ENCODE data around the gene CEMIP2. TPM values are rescaled to one million over a fixed set of nuclear protein-coding genes. Genes with fewer than 3 reads are reported as not detected.

CEMIP2 gene
- total and polyA plus RNA-seq, 4 donors, result 18.8 to 123 (median 38.6) TPM

GRCh38 chr9:71644819-71645362, 123.4 kb downstream of the CEMIP2 start:
- no peak for DNase-seq (ENCODE audit: low spot score)
- Histone ChIP-seq H3K4me1 (ENCODE audit: control insufficient read depth in 4 of 4, insufficient read depth in 4 of 4, low read length in 3 of 4) (peaks cover 0 to 6% (median 3%) of the 10 kb centered on the region in 4 donors), H3K36me3 (ENCODE audit: control insufficient read depth in 4 of 4, insufficient read depth in 3 of 4, low read depth in 1 of 4, low read length in 3 of 4) (no peaks in the 10 kb centered on the region), H3K27me3 (ENCODE audit: control insufficient read depth in 4 of 4, insufficient read depth in 4 of 4, low read length in 3 of 4) (no peaks in the 10 kb centered on the region), H3K4me3 (ENCODE audit: low read depth in 1 of 3, low read length in 3 of 3) (no peak overlapping the region), H3K9me3 (ENCODE audit: control insufficient read depth in 4 of 4, low read length in 3 of 4) (no peaks in the 10 kb centered on the region), H3K9ac (ENCODE audit: low read depth in 1 of 2, low read length in 2 of 2) (no peak overlapping the region), H3K27ac (ENCODE audit: low read depth in 1 of 2, low read length in 2 of 2) (no peak overlapping the region)
- TF ChIP-seq JUND (IDR thresholded peaks at IDR 0.05), result no peak
- TF ChIP-seq HNF4G (IDR thresholded peaks at IDR 0.05), result no peak
- TF ChIP-seq CTCF (IDR thresholded peaks at IDR 0.05; ENCODE audit: low read depth, low read length, missing input control), result no peak
- TF ChIP-seq RXRA (IDR thresholded peaks at IDR 0.05), result no peak
- 89% methylated on average over 1 of the region's 1 CpG for WGBS

DNA sequence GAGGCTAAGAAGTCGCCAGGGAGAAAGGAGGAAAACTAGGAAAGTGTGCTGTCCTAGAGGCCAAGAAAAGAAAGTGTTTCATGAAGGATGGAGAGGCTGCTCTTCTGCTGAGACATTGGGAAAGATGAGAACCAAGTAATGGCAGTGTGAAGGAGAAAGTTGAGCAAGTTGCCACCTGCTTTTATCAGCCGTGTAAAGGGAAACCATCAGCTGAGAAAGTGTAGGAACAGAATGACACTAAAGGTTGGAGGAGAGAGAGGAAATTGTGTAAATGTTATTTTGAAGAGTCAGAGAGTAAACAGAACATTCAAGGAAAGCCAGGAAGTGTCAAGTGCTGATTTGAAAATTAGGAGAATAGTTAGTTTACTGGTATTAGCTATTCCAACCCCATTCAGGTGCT, 125.0 kb downstream of the CEMIP2 start:
- H3K36me3 ChIP-seq (ENCODE audit: control insufficient read depth in 4 of 4, insufficient read depth in 3 of 4, low read depth in 1 of 4, low read length in 3 of 4), result no peaks in the 10 kb centered on the region
- no peak overlapping the region for H3K9ac ChIP-seq (ENCODE audit: low read depth in 1 of 2, low read length in 2 of 2)
- H3K27me3 ChIP-seq (ENCODE audit: control insufficient read depth in 4 of 4, insufficient read depth in 4 of 4, low read length in 3 of 4), result no peaks in the 10 kb centered on the region
- TF ChIP-seq GABPA (IDR thresholded peaks at IDR 0.05 in 1 of 2, conservative IDR thresholded peaks at IDR 0.05 in 1 of 2), result no peak
- TF ChIP-seq NR2F2 (IDR thresholded peaks at IDR 0.05), result no peak
- H3K9me3 ChIP-seq (ENCODE audit: control insufficient read depth in 4 of 4, low read length in 3 of 4), result no peaks in the 10 kb centered on the region
- WGBS, result 85% methylated on average over 2 of the region's 2 CpGs
- H3K4me3 ChIP-seq (ENCODE audit: low read depth in 1 of 3, low read length in 3 of 3), result no peak overlapping the region
- no peak overlapping the region for H3K27ac ChIP-seq (ENCODE audit: low read depth in 1 of 2, low read length in 2 of 2)
- peaks cover 0 to 6% (median 3%) of the 10 kb centered on the region in 4 donors for H3K4me1 ChIP-seq (ENCODE audit: control insufficient read depth in 4 of 4, insufficient read depth in 4 of 4, low read length in 3 of 4)
- no peak for DNase-seq (ENCODE audit: low spot score)

DNA sequence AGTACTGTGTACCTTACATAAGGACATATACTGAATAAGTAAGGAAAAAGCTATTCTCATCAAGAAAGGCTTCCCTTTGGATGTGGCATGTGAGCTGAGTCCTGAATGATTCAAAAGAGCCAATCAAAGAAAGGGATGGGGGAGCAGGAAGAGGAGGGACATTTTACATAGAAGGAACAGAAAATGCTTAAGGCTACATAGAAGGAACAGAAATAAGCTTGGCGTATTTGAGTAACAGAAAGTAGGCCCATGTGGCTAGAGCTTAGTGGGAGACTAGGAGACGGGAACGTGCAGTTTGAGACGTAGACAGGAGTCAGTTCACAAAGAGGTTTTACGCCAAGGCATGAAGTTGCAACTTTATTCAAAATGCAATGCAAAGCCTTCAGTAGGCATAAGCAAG, 126.3 kb downstream of the CEMIP2 start:
- Histone ChIP-seq H3K9ac (ENCODE audit: low read depth in 1 of 2, low read length in 2 of 2) (no peak overlapping the region), H3K4me3 (ENCODE audit: low read depth in 1 of 3, low read length in 3 of 3) (no peak overlapping the region), H3K27ac (ENCODE audit: low read depth in 1 of 2, low read length in 2 of 2) (no peak overlapping the region), H3K4me1 (ENCODE audit: control insufficient read depth in 4 of 4, insufficient read depth in 4 of 4, low read length in 3 of 4) (no peaks in the 10 kb centered on the region), H3K9me3 (ENCODE audit: control insufficient read depth in 4 of 4, low read length in 3 of 4) (no peaks in the 10 kb centered on the region), H3K27me3 (ENCODE audit: control insufficient read depth in 4 of 4, insufficient read depth in 4 of 4, low read length in 3 of 4) (no peaks in the 10 kb centered on the region), H3K36me3 (ENCODE audit: control insufficient read depth in 4 of 4, insufficient read depth in 3 of 4, low read depth in 1 of 4, low read length in 3 of 4) (no peaks in the 10 kb centered on the region)
- no peak for DNase-seq (ENCODE audit: low spot score)
- WGBS, result 90% methylated on average over 5 of the region's 5 CpGs
- TF ChIP-seq RXRA (IDR thresholded peaks at IDR 0.05), result no peak
- TF ChIP-seq, protein P1, sequence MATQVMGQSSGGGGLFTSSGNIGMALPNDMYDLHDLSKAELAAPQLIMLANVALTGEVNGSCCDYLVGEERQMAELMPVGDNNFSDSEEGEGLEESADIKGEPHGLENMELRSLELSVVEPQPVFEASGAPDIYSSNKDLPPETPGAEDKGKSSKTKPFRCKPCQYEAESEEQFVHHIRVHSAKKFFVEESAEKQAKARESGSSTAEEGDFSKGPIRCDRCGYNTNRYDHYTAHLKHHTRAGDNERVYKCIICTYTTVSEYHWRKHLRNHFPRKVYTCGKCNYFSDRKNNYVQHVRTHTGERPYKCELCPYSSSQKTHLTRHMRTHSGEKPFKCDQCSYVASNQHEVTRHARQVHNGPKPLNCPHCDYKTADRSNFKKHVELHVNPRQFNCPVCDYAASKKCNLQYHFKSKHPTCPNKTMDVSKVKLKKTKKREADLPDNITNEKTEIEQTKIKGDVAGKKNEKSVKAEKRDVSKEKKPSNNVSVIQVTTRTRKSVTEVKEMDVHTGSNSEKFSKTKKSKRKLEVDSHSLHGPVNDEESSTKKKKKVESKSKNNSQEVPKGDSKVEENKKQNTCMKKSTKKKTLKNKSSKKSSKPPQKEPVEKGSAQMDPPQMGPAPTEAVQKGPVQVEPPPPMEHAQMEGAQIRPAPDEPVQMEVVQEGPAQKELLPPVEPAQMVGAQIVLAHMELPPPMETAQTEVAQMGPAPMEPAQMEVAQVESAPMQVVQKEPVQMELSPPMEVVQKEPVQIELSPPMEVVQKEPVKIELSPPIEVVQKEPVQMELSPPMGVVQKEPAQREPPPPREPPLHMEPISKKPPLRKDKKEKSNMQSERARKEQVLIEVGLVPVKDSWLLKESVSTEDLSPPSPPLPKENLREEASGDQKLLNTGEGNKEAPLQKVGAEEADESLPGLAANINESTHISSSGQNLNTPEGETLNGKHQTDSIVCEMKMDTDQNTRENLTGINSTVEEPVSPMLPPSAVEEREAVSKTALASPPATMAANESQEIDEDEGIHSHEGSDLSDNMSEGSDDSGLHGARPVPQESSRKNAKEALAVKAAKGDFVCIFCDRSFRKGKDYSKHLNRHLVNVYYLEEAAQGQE (IDR thresholded peaks at IDR 0.05), result no peak
- no peak for TF ChIP-seq ZBTB33 (IDR thresholded peaks at IDR 0.05)
- TF ChIP-seq HNF4A (conservative IDR thresholded peaks at IDR 0.05), result no peak
- TF ChIP-seq CTCF (IDR thresholded peaks at IDR 0.05; ENCODE audit: low read depth, low read length, missing input control), result no peak
- TF ChIP-seq RAD21 (IDR thresholded peaks at IDR 0.05), result no peak
- TF ChIP-seq EGR1 (IDR thresholded peaks at IDR 0.05; ENCODE audit: low read depth in 2 of 2), result no peak
- TF ChIP-seq SP1 (IDR thresholded peaks at IDR 0.05), result no peak
- TF ChIP-seq HNF4G (IDR thresholded peaks at IDR 0.05), result no peak
- no peak for TF ChIP-seq MAX (IDR thresholded peaks at IDR 0.05)
- TF ChIP-seq ATF3 (IDR thresholded peaks at IDR 0.05), result no peak
- no peak for TF ChIP-seq JUND (IDR thresholded peaks at IDR 0.05)
- no peak for TF ChIP-seq GABPA (IDR thresholded peaks at IDR 0.05 in 1 of 2, conservative IDR thresholded peaks at IDR 0.05 in 1 of 2)
- no peak for TF ChIP-seq NR2F2 (IDR thresholded peaks at IDR 0.05)
- no peak for TF ChIP-seq FOXA2 (IDR thresholded peaks at IDR 0.05)
- TF ChIP-seq FOXA1 (IDR thresholded peaks at IDR 0.05), result no peak
- no peak for TF ChIP-seq TAF1 (conservative IDR thresholded peaks at IDR 0.05)
- no peak for TF ChIP-seq YY1 (IDR thresholded peaks at IDR 0.05)

Data from liver (tissue), 9 donors.